Measurements from ENCODE around the gene KIF21A.

KIF21A gene

DNA sequence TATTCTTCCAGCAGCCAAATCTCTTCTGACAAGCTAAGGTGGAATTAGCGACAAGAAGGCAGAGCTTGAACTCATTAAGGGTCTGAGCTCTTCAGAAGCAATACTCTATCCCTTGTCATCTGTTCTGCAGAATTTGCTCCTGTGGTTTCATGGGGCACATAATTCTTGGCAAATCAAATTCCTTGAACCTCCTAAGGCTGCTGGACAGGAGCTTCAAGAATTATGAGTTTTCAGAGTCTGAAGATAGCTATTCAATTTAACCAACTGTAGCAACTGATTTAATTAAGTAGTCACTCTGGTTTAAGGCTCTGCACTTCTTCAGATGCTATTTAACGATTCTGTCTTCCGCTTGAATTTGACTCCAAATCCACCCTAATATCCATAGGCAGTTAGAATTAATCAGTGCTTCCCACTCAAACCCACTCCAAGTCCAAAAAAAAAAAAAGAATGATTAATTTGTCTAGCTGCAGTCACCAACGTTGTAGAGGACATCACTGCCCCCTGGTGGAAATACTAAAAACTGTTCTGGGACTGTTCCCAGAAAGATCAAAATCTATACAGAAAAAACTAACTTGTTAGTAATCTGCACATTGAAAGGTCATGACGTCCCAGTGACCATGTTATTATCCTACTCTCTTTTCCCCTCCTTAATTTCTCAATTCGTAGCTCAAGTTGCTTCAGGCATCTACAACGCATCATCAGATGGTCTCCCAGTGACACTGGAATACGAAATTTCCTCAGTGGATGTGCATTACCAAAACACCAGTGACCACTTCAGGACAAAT, 169.9 kb downstream of the KIF21A start:
- no peak for DNase-seq

DNA sequence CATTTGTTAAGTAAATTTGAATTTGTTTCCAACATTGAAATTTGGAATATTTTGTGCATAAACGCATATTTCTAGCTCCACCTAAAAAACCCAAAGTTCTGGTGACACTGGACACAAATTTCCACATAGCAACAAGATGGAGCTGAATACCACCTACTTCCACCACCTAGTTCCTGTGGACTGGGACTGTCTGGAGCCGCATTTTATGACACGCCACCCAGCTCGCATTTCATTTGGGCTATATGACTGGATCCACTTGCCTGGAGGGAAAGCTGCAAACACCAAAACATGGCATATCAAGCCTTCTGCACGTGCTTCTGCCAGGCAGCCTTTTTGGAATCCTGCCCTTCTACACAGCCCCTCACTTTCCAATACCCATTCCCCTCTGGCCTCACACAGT, 173.4 kb downstream of the KIF21A start:
- DNase-seq: no peak

DNA sequence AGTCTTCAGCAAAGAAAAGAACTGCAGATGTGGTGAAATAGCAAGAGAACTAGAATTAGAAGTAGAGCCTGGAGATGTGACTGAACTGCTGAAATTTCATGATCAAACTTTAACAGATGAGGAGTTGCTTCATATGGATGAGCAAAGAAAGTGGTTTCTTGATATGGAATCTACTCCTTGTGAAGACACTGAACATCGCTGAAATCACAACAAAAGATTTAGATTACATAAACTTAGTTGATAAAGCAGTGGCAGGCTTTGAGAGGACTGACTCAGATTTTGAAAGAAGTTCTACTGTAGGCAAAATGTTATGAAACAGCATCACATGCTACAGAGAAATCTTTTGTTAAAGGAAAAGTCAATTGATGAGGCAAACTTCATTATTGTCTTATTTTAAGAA, 175.0 kb downstream of the KIF21A start:
- DNase-seq: no peak

DNA sequence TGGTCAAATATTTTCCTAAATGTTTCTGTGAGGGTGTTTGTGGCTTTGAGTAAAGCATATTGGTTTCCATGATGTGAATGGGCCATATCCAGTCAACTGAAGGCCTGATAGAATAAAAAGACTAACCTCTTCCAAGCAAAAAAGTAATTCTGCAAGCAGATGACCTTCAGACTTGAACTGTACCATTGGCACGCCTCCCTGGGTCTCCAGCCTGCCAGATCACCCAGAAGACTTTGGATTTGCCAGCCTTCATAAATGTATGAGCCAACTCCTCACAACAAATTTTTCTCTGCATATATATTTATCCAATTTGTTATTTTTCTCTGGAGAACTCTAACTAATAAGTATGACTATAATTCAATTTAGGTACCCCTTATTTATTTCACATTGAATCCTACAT, 190.3 kb downstream of the KIF21A start:
- DNase-seq: no peak

All from stimulated activated CD4-positive, alpha-beta T cell treated with anti-CD3 and anti-CD28 coated beads, Interleukin-1b, Interleukin-23, amount 100 ng/mL, for 48 hours (primary cell).